Kidney (tissue), 14 donors: ENCODE data around the gene THADA. TPM values are rescaled to one million over a fixed set of nuclear protein-coding genes. Genes with fewer than 3 reads are reported as not detected.

ENCODE experiments used
- DNase-seq, 5 donors: peaks; one replicate each; pipeline ENCODE4 v3.0.0-alpha.2; 2013 to 2020
- FAIRE-seq: peaks from 2 replicates; lab custom pipeline; 2012; peaks lifted over from hg19 to GRCh38; lab: Jason Lieb, UNC
- H3K27ac ChIP-seq, 2 donors: one replicate each; pipeline ENCODE4 v1.7.0; 2013; ENCODE audit warnings: low read depth in 2 of 2, low read length in 2 of 2, inconsistent platforms in 1 of 2
- H3K27me3 ChIP-seq: one replicate; pipeline ENCODE4 v1.7.1; 2013; ENCODE audit warnings: low read length, inconsistent platforms; ENCODE audit not compliant: control insufficient read depth, insufficient read depth
- H3K36me3 ChIP-seq, 3 donors: one replicate each; pipeline versions ENCODE4 v1.7.0 to v1.7.1; 2013; ENCODE audit warnings: low read length in 3 of 3, control low read depth in 1 of 3, inconsistent platforms in 1 of 3; ENCODE audit not compliant: insufficient read depth in 3 of 3, control insufficient read depth in 2 of 3
- H3K4me1 ChIP-seq, 3 donors: one replicate each; pipeline versions ENCODE4 v1.7.0 to v1.7.1; 2013; ENCODE audit warnings: low read length in 3 of 3, inconsistent platforms in 1 of 3, low read depth in 1 of 3; ENCODE audit not compliant: control insufficient read depth in 2 of 3, insufficient read depth in 2 of 3
- H3K4me3 ChIP-seq, 3 donors: one replicate each; pipeline versions ENCODE4 v1.7.0 to v1.8.1; 2013; ENCODE audit warnings: low read length in 3 of 3, control low read depth in 1 of 3, inconsistent platforms in 1 of 3
- H3K9ac ChIP-seq, 3 donors: one replicate each; pipeline versions ENCODE4 v1.7.0 to v1.7.1; 2013; ENCODE audit warnings: low read length in 3 of 3, control low read depth in 1 of 3, inconsistent platforms in 1 of 3
- H3K9me3 ChIP-seq, 3 donors: one replicate each; pipeline versions ENCODE4 v1.7.0 to v1.7.1; 2013; ENCODE audit warnings: low read length in 3 of 3, control low read depth in 1 of 3, inconsistent platforms in 1 of 3; ENCODE audit not compliant: control insufficient read depth in 2 of 3, insufficient read depth in 1 of 3
- intact Hi-C: fragments of 100-400 bp; cut with DNase I; formaldehyde crosslinking; loops from one replicate; pipeline ENCODE4 v1.11.1; 2022
- polyA plus RNA-seq: library from polyadenylated mRNA; stranded (reverse); fragments of 350-450 nt; fragmentation: Illumina TruSeq; extraction: RNeasy Lipid Tissue Mini Kit (QIAGEN cat#74804); gene quantifications from one replicate; pipeline ENCODE4 v1.2.3, GENCODE V29; 2014; ENCODE audit warnings: low read depth, low replicate concordance; ENCODE audit not compliant: insufficient read depth
- total RNA-seq: library from RNA; stranded (reverse); fragmentation: NEBNext Ultra II Directional; extraction: Animal tissue kit (Norgen Biotek cat#: 25700); gene quantifications from one replicate; pipeline ENCODE4 v1.2.1, GENCODE V29; 2021
- TF ChIP-seq, protein P1 (sequence below): IDR thresholded peaks from 3 replicates; pipeline ENCODE4 v1.5.1; 2012; ENCODE audit warnings: mild to moderate bottlenecking, moderate library complexity, borderline replicate concordance; ENCODE audit not compliant: insufficient read depth; ENCODE audit errors: extremely low read depth
- donor health status: control.
- donor health status: control.
- donor health status: control.
- donor health status: control.
- donor health status: control.
- donor health status: DM: yes; HTN: yes; CAD: no.
- donor health status: Normal renal cell carcinoma (clear cell type).

Gene THADA
- total and polyA plus RNA-seq, 2 donors from 2014 or later: 21.4 to 45.1 TPM

DNA sequence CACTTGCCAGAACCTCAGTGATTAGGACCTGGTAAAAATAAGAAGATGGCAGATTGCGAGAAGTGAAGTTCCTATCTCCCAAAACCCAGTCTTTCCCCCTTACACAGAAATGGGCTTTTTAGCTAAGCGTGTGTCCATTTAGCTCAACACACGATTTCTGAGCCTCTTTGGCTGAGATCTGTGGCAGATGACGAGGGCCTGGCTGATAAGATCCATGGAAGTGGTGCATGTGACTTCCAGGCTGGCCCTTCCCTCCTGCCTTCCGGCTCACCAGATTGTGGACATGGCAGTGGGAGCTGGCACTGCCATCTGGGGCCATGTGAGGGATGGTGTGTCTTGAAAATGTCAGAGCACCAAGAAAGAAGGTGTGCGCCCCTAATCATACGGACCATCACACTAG, 328.5 kb downstream of the THADA start:
- no peak overlapping the region for H3K9ac ChIP-seq
- H3K4me1 ChIP-seq: peaks cover 0 to 8% (median 0%) of the 10 kb centered on the region in 3 donors
- intact Hi-C loops: no loop called here
- no peak overlapping the region for H3K27ac ChIP-seq
- no peak overlapping the region for H3K4me3 ChIP-seq
- no peaks in the 10 kb centered on the region for H3K9me3 ChIP-seq
- TF ChIP-seq, protein P1, sequence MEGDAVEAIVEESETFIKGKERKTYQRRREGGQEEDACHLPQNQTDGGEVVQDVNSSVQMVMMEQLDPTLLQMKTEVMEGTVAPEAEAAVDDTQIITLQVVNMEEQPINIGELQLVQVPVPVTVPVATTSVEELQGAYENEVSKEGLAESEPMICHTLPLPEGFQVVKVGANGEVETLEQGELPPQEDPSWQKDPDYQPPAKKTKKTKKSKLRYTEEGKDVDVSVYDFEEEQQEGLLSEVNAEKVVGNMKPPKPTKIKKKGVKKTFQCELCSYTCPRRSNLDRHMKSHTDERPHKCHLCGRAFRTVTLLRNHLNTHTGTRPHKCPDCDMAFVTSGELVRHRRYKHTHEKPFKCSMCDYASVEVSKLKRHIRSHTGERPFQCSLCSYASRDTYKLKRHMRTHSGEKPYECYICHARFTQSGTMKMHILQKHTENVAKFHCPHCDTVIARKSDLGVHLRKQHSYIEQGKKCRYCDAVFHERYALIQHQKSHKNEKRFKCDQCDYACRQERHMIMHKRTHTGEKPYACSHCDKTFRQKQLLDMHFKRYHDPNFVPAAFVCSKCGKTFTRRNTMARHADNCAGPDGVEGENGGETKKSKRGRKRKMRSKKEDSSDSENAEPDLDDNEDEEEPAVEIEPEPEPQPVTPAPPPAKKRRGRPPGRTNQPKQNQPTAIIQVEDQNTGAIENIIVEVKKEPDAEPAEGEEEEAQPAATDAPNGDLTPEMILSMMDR: no peak
- H3K36me3 ChIP-seq: no peaks in the 10 kb centered on the region
- DNase-seq: no peak
- FAIRE-seq: no peak
- no peaks in the 10 kb centered on the region for H3K27me3 ChIP-seq

- Histone ChIP-seq H3K27ac (no peak overlapping the region), H3K9ac (no peak overlapping the region), H3K9me3 (no peaks in the 10 kb centered on the region), H3K36me3 (no peaks in the 10 kb centered on the region), H3K4me1 (peaks cover 0 to 8% (median 0%) of the 10 kb centered on the region in 3 donors), H3K4me3 (no peak overlapping the region), H3K27me3 (no peaks in the 10 kb centered on the region)
- FAIRE-seq (no peak), DNase-seq (peak in 1 of 5 donors; percentile 83)
- intact Hi-C loops: no loop called here
- TF ChIP-seq, protein P1: no peak
These were observed 329.1 kb downstream of the THADA start for GRCh38 chr2:43266711-43267111.

DNA sequence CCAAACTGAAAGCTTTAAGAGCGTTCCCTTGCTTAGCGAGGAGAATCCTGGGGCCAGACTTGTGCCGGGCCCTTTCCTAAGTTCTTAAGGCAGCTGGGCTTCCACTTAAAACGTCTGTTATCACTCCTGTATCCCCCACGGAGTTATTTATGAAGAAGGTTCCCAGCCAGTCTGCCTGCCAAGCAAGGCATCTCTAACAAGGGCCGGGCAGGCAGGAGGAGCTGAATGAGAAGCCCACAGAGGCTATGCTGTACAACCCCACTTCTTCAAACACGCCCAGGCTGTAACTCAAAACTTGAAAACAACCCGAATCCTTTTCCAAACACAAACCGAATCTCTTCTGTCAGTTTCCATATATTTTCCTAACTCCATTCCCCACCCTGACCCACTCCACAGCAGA, 330.4 kb downstream of the THADA start:
- Histone ChIP-seq H3K9ac (no peak overlapping the region), H3K27me3 (no peaks in the 10 kb centered on the region), H3K9me3 (no peaks in the 10 kb centered on the region), H3K36me3 (no peaks in the 10 kb centered on the region), H3K27ac (peak overlapping the region in 1 of 2 donors; percentile 49), H3K4me3 (no peak overlapping the region), H3K4me1 (peaks cover 0 to 8% (median 0%) of the 10 kb centered on the region in 3 donors)
- intact Hi-C loops: no loop called here
- FAIRE-seq (no peak), DNase-seq (peak in 3 of 5 donors; percentile 47 to 80 (median 63))
- TF ChIP-seq, protein P1: no peak

GRCh38 chr2:43265001-43265400, 330.8 kb downstream of the THADA start:
- Histone ChIP-seq H3K9me3 (no peaks in the 10 kb centered on the region), H3K36me3 (no peaks in the 10 kb centered on the region), H3K9ac (no peak overlapping the region), H3K27me3 (no peaks in the 10 kb centered on the region), H3K27ac (no peak overlapping the region), H3K4me3 (no peak overlapping the region), H3K4me1 (peaks cover 0 to 8% (median 0%) of the 10 kb centered on the region in 3 donors)
- FAIRE-seq (no peak), DNase-seq (peak in 1 of 5 donors; percentile 82)
- TF ChIP-seq, protein P1: no peak
- intact Hi-C loops: no loop called here
